ENCODE data around the gene TFRC.

DNA sequence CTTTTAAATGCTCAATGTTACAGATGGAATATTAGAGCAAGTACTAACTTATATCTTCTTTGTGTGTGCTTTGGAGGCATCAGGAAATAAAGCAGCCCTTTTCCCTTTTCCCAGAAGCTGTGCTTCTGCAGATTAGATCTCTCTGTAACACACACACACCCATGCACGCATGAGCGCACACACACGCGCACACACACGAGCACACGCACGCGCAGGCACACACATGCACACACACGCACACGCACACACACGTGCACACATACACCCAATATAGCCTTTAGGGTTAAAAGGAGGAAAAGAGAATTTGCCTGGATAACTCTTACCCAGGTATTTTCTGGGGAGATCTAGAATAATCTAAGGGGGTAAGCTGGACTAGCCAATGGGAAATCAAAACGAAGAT lies 56.9 kb downstream of the TFRC start:
- TF ChIP-seq GATA2 (IDR thresholded peaks at IDR 0.05; ENCODE audit: low read depth, low read length) (no peak), GATA3 (IDR thresholded peaks at IDR 0.05; ENCODE audit: low read depth, low read length) (no peak)
